Adrenal gland (tissue), 12 donors: ENCODE data around the gene PHKA2. TPM values are rescaled to one million over a fixed set of nuclear protein-coding genes. Genes with fewer than 3 reads are reported as not detected.

ENCODE experiments used
- DNase-seq, 7 donors: peaks; one replicate each; pipeline ENCODE4 v3.0.0-alpha.2; 2019 to 2020
- H3K27ac ChIP-seq, 5 donors: fragments of 200-600 bp; sonication (generic) in 4 of 5; 1 replicate in 3 of 5; 2 replicates in 2 of 5; pipeline versions ENCODE4 v1.5.1 to v1.8.0; 2016 to 2020; ENCODE audit warnings: mild to moderate bottlenecking in 1 of 5
- H3K27me3 ChIP-seq: fragments of 200-600 bp; 2 replicates; pipeline ENCODE4 v1.8.0; 2021
- H3K36me3 ChIP-seq, 2 donors: fragments of 200-600 bp; replicated peaks in 1 of 2; 1 replicate in 1 of 2; 2 replicates in 1 of 2; pipeline versions ENCODE4 v1.5.1 to v1.8.0; 2018 to 2022
- H3K4me1 ChIP-seq, 2 donors: fragments of 200-600 bp; replicated peaks in 1 of 2; 1 replicate in 1 of 2; 2 replicates in 1 of 2; pipeline versions ENCODE4 v1.5.1 to v1.8.0; 2018 to 2021
- H3K4me3 ChIP-seq, 4 donors: fragments of 200-600 bp; sonication (generic) in 3 of 4; one replicate each; pipeline ENCODE4 v1.5.1; 2016 to 2018
- H3K9me3 ChIP-seq, 3 donors: fragments of 200-600 bp; sonication (generic) in 1 of 3; replicated peaks in 1 of 3; 1 replicate in 2 of 3; 2 replicates in 1 of 3; pipeline versions ENCODE4 v1.5.1 to v1.8.0; 2016 to 2021
- CTCF ChIP-seq, 6 experiments: fragments of 450-650 bp in 4 of 6; fragments of 200-600 bp in 2 of 6; sonication (generic) in 1 of 6; IDR thresholded peaks; 1 replicate in 5 of 6; 2 replicates in 1 of 6; pipeline versions ENCODE4 v1.5.1 to v1.8.0; 2016 to 2021; ENCODE audit warnings: antibody characterized with exemption in 6 of 6, mild to moderate bottlenecking in 2 of 6, moderate library complexity in 1 of 6
- POLR2A ChIP-seq, 2 donors: fragments of 450-650 bp; IDR thresholded peaks; one replicate each; pipeline ENCODE4 v1.6.1; 2017; ENCODE audit warnings: antibody characterized with exemption in 2 of 2, mild to moderate bottlenecking in 2 of 2, moderate library complexity in 1 of 2
- WGBS, 4 donors: extraction: QIAGEN DNeasy Blood & Tissue Kit in 2 of 4; methylation state at CpG; one replicate each; pipeline versions ENCODE4 v1.1.5 to v1.1.7; 2013 to 2017; 5-methylcytosine and 5-hydroxymethylcytosine counted together
- intact Hi-C, 2 donors: fragments of 100-400 bp; cut with DNase I; formaldehyde crosslinking; loops; one replicate each; pipeline versions ENCODE4 v1.14.1 to v1.15.0; 2022 to 2023
- polyA plus RNA-seq, 3 donors: library from polyadenylated mRNA; stranded (reverse); fragments of 200-250 nt in 2 of 3; fragments of 350-450 nt in 1 of 3; fragmentation: Illumina TruSeq in 1 of 3; extraction: RNeasy Lipid Tissue Mini Kit (QIAGEN cat#74804) in 1 of 3; gene quantifications; one replicate each; pipeline ENCODE4 v1.2.3, GENCODE V29; 2013 to 2014
- total RNA-seq, 9 donors: library from RNA; depleted of rRNA in 4 of 9; stranded (reverse); fragments of >200 nt in 4 of 9; fragments of 120-200 nt in 1 of 9; fragmentation: NEBNext Ultra II Directional in 1 of 9; extraction: Animal tissue kit (Norgen Biotek cat#: 25700) in 1 of 9; gene quantifications; one replicate each; pipeline versions ENCODE4 v1.1.0 to v1.2.4, GENCODE V29; 2013 to 2023
- donor health status: healthy with polysubstance abuse.
- donor health status: Bipolar disorder and iron deficiency.
- donor health status: DM: yes; HTN: yes; CAD: no.
- donor health status: DM: no; HTN: no; CAD: no.
- donor health status: DM: no; HTN: no; CAD: no.
- donor health status: DM: yes; HTN: yes; CAD: no.

PHKA2 gene
- total and polyA plus RNA-seq, 12 donors: 11.7 to 63.8 (median 27.8) TPM

- TF ChIP-seq POLR2A (IDR thresholded peaks at IDR 0.05): no peak
- no peak for TF ChIP-seq CTCF (IDR thresholded peaks at IDR 0.05)
- Histone ChIP-seq H3K4me1 (no peaks in the 10 kb centered on the region), H3K27ac (no peak overlapping the region), H3K36me3 (no peaks in the 10 kb centered on the region), H3K27me3 (no peaks in the 10 kb centered on the region), H3K9me3 (no peaks in the 10 kb centered on the region), H3K4me3 (no peak overlapping the region)
- intact Hi-C loops: no loop called here
- 78 to 98% (median 89%) methylated on average over 6 to 7 of the region's 7 CpGs for WGBS, 4 donors
- DNase-seq: no peak
Measured at GRCh38 chrX:18992829-18993228, 8.9 kb upstream of the PHKA2 start.

- TF ChIP-seq CTCF (IDR thresholded peaks at IDR 0.05) (no peak), POLR2A (IDR thresholded peaks at IDR 0.05) (no peak)
- H3K27ac ChIP-seq: peak overlapping the region; percentile 41 to 90 (median 85)
- H3K4me1 ChIP-seq: peaks cover 4 to 8% of the 10 kb centered on the region in 2 donors
- no peaks in the 10 kb centered on the region for H3K27me3 ChIP-seq
- intact Hi-C loops: loop anchor here in 1 of 2 donors (10.0 kb wide), 1 partner anchor 50 kb away; no protein-coding TSS in a partner anchor
- H3K9me3 ChIP-seq: no peaks in the 10 kb centered on the region
- no peak for DNase-seq
- peak overlapping the region in 2 of 4 donors; percentile 61 to 69 for H3K4me3 ChIP-seq
- no peaks in the 10 kb centered on the region for H3K36me3 ChIP-seq
- WGBS, 4 donors: 0 to 50% (median 21%) methylated on average over 4 of the region's 4 CpGs
Measured at GRCh38 chrX:18985186-18985435, 1.2 kb upstream of the PHKA2 start.

GRCh38 chrX:18984381-18985185 is 669 bp upstream of the PHKA2 start:
- Histone ChIP-seq H3K36me3 (no peaks in the 10 kb centered on the region), H3K9me3 (no peaks in the 10 kb centered on the region), H3K27ac (peak overlapping the region; percentile 41 to 90 (median 85)), H3K27me3 (no peaks in the 10 kb centered on the region), H3K4me1 (peaks cover 4 to 8% of the 10 kb centered on the region in 2 donors), H3K4me3 (peak overlapping the region in 3 of 4 donors; percentile 33 to 69 (median 61))
- 0 to 37% (median 13%) methylated on average over 9 to 70 of the region's 71 CpGs for WGBS, 4 donors
- intact Hi-C loops: loop anchor here in 1 of 2 donors (10.0 kb wide), 1 partner anchor 50 kb away; no protein-coding TSS in a partner anchor
- peak; percentile 80 to 84 (median 82) for DNase-seq
- peak; percentile 24 to 37 for TF ChIP-seq POLR2A (IDR thresholded peaks at IDR 0.05)
- TF ChIP-seq CTCF (IDR thresholded peaks at IDR 0.05): peak; percentile 23 to 79 (median 58)

GRCh38 chrX:18981124-18981807 is 2.6 kb downstream of the PHKA2 start:
- H3K4me3 ChIP-seq: no peak overlapping the region
- H3K27ac ChIP-seq: peak overlapping the region in 1 of 5 donors; percentile 15
- H3K9me3 ChIP-seq: no peaks in the 10 kb centered on the region
- peaks cover 4 to 8% of the 10 kb centered on the region in 2 donors for H3K4me1 ChIP-seq
- 75 to 100% (median 81%) methylated on average over 2 to 6 of the region's 6 CpGs for WGBS, 4 donors
- no peaks in the 10 kb centered on the region for H3K27me3 ChIP-seq
- TF ChIP-seq CTCF (IDR thresholded peaks at IDR 0.05) (no peak), POLR2A (IDR thresholded peaks at IDR 0.05) (no peak)
- no peak for DNase-seq
- H3K36me3 ChIP-seq: no peaks in the 10 kb centered on the region
- intact Hi-C loops: loop anchor here in 1 of 2 donors (10.0 kb wide), 1 partner anchor 46 kb away; no protein-coding TSS in a partner anchor
